Measurements from ENCODE around the gene KCNQ1.

The KCNQ1 gene

DNA sequence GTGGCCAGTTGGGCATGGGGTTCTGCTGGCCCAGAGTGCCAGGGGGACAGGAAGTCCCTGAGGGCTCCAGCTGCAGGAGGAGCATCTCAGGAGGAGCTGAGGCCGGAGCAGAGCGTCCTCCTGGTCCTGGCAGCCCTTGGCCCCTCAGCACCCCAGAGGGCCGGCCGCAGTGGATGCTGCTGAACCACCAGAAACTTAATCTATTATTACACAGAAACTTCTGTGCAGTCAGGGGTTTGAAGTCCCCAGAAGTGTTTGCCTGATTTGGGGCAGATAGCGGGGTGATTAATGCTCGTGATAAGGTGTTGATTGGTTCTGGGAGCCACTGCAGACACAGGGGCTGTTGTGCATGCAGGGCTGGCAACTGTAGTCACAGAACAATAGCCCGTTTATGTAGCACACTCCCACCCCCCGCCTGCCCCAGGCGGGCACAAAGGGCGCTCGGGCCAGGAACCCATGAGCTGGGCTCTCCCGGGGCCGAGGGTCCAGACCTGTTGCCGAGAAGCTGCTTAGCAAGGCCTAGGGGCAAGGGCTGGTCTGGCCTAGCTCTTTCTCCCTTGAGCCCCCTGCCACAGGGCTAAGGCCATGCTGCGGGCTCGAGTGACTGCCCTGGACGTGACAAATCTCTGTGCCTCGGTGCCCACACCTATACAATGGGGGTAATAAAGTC, 284.0 kb downstream of the KCNQ1 start:
- no peak for DNase-seq

DNA sequence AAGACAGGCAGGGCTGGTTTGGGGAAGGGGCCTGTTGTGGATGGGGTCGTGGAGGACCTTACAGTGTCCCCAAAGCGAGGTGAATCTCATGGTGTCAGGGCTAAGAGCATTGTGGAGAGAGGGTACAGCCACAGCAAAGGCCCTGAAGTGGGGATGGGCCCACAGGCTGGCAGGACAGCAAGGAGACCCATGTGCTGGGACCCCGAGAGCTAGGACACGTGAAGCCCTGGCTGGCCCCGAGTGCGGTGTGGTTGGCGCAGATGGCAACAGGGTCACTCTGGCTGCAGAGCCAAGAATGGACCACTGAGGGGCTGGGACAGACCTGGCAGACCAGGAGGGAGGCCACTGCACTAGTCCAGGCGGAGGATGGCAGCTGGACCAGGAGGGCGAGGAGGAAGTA, 285.0 kb downstream of the KCNQ1 start:
- DNase-seq: no peak

DNA sequence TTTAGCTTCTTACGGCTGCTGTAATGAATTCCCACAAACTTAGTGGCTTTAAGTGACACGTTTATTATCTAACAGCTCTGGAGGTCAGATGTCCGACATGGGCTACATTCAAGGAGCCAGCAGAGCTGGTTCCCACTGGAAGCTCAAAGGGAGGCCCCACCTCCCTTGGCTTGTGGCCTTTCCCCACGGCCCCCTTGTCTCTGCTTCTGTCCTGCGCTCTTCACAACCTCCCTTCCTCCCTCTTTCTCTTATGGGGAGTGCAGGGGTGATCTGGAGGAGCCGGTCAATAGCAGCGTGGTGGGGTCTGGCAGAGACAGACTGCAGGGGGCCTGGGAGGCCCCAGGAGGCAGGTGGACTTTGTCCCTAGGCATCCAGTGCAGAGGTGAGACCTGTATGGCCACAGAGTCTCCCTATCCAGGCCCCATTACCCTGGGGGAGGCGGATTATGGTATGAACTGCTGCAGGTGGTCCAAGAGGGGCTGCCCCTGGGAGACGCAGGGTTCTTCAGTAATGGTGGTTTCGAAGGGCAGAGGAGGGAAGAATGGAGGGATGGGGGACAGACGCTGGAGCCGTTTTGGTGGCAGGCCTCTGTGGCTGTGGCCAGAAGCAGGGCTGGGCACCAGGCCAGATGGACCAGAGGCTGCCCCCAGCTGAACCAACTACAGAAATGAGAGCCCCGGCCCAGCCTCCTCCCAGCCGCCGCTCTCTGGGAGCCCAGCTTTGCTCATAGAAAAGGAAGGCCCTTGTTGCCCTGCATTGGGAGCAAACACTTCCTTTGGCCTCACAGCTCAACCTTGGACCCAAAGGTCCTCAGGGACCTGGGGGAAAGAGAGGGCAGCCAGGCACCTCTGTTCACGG, 285.7 kb downstream of the KCNQ1 start:
- no peak for DNase-seq

DNA sequence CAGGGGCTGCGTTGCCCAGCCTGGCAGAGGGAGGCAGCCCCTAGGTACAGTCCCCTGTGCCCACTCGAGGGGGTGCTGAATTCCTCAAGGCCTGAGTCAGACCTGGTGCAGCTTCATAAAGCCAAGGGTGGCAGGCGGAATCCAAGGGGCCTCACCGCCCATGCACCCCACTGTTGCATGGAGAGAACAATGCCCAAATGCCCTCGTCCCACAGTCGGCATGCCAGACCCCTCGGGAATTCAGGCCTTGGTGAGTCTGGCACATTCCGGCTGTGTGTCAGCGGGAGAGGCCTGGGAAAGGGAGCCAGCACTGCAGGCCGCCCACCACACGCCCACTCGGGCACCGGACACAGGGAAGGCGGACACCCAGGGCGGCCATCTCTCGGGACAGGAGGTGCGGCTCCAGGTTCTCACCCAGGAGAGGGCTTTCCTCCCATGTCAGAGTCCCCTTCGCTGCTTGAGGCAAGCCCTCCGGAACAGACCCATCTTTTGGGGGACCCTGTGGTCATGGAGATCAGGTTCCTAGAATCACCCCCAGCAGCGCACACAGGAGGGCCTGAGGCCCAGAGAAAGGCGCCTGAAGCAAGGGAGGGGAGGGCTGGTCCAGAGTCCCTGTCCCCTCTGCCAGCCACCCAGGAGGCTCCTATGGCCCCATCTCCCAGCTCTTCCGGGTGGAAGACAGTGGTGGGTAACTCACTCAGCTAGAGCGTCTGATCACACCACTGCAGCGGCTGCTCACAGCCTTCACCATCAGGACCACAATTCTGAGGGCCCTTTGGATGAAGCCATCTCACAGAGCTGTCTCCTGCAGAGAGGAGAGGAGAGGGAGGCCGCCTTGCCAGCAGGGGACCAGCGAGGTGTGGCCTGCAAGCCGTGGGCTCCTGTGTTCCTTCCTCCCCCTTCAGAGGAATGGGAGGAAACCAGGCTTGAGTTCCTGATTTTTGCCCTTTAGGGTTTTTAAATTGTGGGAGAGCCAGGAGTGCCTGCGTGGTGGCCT, 286.6 kb downstream of the KCNQ1 start:
- no peak for DNase-seq

DNA sequence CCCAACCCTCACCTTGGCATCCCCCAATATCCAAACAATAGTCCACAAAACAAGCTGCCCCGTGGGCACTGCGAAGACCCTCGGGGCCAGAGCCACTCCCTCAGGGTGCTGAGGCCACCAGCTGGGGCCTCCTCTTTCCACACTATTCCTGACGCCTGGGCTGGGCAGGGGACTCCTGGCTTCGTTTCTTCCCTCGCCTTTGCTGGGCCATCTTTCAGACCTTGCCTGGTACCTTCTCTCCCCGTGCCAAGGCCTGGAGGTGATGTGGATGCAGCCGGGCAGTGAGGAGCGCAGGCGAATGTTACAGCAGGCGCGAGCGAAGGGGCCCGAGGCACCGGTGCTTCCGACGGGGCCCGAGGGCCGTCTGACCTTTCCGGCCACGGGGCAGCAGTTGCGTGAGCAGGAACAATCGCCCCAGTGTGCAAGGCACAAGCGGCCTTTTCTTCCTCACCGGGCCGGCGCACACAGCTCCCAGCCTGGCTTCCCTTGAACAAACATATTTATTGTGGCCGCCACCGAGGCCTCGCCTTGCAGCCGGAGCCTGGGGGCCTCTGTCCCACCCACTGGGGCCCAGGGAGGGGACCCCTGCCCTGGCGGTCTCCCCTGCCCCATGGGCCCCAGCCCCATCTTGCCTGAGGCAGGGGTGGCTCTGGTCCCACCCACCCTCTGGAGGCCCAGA, 287.6 kb downstream of the KCNQ1 start:
- no peak for DNase-seq

DNA sequence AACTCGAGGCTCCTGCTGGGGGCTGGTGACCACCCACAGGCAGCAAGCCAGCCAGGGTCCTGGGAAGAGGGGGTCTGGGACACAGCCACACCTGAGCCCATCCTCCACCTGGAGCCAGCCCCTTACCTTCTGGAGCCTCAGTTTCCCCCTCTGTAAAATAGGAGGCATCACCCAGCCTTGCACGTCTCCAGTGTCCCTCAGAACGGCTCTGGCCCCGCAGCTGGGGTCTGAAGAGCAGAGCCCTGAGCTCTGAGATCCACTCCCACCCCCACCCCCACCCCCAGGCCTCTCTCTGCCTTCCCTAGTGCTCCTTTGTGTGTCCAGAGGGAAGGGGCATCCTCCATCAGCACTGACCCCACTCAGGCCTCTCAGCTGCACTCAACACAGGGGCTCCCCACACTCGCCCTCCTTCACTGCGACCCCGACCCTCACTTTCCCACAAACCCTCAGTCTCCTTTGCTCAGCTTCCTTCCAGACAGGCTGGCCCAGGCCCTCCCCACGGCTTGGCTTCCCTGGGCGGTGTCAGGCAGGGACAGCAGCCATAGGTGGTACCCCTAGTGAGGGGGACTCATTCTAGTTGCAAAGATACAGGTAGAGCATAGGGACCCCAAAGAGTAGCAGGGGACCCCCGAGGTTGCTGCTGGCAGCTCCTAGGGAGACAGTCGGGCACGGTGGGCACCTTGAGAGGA, 288.3 kb downstream of the KCNQ1 start:
- no peak for DNase-seq

DNA sequence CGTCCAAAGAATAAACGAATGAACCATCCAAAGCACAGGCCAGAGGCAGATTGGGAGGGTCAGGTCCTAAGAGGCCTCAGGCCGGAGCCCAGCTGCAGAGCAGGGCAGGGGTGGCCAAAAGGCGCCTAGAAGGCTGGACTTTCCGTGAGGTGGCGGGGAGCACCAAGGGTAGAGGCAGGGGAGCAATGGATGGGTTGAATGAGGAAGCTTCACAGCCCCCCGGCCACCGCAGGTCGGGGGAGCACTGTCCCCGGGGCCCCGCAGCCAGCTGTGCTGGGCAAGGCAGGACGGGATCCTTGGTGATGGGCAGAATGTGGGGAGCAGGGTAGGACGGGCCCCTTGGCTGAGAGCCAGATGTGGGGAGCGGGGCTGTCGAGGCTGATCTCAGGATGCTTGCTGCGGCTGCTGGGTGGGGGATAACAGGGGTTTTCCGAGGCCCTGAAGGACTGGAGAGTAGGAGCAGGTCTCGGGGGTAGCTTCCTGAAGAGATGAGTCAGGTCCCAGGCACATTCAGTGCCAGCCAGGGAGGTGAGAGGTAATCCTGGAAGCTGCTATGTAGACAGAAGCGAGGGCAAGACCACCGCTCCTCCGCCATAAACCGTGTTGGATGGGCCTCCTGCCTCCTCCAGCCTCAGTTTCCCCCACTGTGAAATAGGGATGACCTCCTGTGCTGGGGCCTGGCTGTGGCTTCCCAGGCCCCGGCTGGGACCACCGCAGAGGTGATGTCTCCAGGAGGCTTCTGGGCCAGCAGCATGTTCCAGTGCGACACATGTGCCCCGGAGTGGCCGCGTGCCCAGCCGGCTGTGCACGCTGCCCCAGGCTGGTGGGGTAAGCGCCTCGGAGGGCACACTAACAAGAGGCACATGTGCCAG, 289.6 kb downstream of the KCNQ1 start:
- no peak for DNase-seq

DNA sequence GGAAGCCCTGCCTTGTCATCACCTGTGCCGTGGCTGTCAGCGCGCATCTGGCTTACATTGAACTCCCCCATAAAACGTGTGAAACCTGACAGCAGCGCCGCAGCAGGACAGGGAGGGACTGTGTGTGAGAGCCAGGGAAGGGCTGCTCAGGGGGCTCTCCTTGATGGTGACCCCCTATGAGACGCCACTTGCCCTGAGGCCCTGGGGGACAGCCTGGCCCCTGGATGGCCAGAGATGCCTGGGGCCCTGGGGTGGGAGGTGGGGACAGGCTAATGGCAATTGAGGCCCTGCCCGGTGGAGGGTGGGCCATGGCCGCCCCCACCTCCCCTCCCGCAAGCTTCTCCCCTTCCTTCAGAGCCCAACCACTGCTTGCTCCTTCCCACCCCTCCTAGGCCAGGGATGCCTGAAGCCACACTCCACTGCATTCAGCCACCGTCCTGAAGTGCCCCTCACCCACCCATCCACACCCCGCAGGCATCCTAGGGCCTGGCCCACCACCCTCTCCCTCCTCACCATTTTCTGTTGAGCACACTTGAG, 290.3 kb downstream of the KCNQ1 start:
- DNase-seq: no peak

DNA sequence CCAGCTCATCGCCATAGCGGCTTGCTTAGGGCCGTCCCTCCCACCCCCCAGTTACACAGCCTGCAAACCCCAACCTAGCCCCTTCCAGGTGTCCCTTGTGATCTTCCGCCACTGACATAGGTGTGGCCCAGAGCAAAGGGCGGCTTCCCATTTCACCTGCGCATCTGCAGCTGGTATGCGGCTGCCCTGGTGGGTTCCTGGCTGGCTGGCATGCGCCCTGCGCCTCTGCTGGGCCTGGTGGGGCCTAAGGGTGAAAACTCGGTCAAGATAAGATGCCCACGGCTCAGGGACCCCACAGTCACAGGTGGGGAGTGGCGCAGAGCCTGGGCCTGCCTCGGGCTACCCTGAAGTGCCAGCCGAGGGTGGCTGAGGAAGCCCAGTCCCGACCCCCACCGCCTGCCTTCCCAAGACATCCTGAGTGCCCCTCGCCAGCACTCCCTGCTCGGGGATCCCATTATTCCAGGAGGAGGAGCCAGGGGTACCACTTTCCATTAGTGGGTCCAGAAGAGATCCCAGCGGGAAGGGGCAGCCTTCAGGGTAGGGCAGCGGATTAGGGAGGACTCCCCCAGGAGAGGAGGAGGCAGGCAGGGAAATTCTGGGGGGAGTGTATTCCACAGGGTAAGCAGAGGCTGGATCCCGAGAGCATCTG, 291.9 kb downstream of the KCNQ1 start:
- no peak for DNase-seq

DNA sequence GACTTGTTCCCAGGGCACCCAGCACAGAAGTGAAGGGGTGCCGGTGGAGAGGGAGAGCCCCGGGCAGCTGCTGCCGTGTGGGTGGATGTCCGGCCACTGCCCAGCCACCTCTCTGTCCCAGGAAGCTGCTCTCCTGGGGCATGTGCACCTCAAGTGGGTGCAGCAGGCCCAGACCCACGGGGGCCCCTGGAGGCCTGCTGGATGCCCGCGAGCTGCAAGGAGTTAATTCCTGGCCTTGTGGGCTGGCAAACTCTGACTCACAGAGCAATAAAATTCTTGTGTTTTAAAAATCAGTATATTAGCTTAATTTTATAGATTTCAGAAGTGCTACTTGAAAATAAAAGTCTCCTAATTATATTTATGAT, 292.4 kb downstream of the KCNQ1 start:
- no peak for DNase-seq

DNA sequence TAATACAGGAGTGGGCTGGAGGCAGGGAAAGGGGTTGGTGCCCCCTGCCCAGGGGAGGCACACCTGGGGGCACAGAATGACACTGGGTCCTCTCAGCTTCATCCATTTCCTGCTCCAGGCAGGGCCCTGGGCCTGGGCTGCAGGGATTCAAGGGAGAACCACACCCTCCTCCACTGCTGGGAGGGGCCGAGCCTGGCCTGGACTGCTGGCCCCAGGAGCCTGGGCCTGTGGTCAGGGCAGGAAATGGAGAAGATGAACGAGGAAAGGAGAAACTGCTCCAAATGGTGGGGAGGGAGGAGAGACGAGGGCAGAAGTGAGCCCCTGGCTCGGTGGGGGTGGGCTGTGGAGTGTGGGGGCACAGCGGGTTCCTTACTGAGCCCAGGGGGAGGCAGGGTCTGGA, 293.1 kb downstream of the KCNQ1 start:
- DNase-seq: no peak

DNA sequence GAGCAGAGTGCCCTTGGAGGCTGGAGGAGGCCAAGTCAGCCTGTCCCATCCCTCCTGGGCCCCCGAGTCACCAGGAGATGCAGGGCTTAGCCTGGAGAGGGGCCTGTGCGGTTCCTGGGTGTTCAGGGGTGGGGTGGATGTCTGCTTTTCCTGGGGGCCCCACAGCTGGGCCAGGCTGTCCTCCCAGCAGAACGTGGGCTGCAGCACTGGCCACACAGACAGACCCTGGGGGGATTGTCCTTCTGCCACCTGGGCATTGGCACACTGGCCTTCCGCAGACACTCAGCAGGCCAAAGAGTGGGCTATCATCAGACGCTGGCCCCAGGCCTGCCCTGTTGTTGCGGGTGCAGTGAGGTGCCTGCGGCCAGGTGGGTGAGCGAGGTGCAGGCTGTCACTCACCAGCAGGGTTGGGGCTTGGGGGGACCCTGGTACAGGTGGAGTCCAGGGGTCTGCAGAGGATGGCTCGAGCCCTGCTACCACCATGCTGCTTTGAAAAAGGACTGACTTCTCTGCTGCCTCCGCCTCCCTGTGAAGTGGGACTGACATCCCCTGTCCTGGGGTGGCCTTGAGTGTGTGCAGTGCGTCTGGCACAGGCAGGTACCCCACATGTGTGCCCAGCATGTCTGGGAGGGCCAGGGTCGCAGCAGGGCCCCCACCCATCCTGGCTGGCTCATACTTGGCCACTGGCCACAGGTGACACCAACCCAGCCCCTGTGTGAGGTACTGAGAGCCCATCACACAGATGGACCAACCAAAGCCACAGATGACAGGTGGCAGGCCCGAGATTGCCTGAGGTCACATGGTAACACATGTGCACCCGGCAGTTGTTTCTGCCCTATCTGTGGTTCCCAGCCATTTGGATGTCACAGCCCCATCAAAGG, 294.0 kb downstream of the KCNQ1 start:
- no peak for DNase-seq

DNA sequence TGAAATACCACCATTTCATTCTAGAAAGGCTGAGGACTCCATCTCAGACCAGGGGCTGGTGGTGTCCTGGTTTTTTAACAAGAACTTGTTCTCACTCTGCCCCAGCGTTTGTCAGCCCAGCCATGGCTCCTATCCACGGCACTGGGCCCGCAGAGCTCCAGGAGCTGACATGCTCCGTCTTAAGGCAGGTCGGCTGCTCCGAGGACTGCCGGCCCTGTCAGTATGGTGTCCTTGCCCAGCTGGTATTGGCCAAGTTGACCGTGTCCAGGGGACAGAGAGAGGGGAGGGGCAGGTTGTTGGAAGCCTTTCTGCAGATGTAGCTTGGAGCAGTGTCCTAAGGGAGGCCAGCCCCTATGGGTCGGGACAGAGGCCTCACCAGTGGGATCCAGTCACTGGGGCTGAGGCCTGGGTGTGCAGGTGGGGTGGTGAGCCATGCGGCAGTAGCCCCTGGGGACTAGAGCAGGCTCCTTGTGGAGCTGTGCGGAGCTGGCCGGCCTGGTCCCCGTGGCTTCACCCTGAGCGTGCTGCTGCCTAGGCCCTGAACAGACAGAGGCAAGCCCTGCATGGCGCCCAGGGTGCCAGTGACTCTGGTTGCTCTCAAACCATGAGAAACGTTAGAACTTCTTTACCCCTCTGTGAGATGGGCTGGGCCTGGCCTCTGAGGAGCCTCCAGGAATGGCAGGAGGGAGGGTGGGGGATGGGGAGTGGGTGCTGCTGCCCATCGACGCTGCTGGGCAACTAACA, 294.9 kb downstream of the KCNQ1 start:
- no peak for DNase-seq

DNA sequence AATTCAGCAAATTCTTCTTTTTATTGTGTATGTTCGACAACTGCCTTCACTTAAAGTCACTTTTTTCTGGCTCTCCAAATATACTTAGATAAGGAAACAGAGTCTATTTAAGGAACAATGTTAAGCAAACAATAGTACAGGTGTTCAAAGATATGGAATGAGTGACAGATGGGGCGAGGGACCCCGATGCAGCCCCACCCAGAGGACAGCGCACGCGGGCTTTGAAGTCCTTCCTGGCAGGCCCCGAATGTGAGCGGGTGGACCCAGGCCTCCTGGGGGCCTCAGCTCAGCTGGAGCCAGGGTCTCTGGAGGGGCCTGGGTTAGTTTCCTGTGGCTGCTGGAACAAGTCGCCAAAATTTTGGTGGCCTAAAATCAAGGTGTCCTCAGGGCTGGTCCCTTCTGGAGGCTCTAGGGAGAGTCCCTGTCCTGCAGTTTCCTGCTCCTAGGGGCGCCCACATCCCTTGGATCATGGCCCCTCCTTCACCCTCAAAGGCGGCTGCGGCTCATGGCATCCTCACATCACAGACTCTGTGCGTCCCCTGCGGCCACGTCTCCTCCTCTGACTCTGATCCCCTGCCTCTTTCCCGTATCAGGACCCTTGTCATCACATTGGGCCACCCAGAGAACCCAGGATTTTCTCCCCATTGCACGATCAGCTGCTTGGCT, 295.6 kb downstream of the KCNQ1 start:
- DNase-seq: no peak

DNA sequence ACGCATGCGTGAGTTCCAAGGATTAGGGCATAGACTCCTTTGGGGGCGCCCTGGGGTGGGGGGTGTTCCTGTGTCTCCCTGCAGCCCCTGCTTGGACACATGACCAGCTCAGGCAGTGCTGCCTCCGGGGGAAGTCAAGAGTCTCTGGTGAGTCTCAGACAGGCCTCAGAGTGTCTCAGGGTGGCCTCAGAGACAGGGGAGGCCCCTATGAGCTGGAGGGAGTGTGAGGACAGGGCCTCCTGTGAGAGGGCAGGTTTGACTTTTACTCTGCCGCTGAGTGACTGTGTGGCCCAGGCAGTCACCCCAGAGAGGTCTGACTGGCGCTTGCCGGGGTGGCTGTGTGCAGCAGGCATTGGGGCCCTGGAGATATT, 296.2 kb downstream of the KCNQ1 start:
- DNase-seq: no peak

DNA sequence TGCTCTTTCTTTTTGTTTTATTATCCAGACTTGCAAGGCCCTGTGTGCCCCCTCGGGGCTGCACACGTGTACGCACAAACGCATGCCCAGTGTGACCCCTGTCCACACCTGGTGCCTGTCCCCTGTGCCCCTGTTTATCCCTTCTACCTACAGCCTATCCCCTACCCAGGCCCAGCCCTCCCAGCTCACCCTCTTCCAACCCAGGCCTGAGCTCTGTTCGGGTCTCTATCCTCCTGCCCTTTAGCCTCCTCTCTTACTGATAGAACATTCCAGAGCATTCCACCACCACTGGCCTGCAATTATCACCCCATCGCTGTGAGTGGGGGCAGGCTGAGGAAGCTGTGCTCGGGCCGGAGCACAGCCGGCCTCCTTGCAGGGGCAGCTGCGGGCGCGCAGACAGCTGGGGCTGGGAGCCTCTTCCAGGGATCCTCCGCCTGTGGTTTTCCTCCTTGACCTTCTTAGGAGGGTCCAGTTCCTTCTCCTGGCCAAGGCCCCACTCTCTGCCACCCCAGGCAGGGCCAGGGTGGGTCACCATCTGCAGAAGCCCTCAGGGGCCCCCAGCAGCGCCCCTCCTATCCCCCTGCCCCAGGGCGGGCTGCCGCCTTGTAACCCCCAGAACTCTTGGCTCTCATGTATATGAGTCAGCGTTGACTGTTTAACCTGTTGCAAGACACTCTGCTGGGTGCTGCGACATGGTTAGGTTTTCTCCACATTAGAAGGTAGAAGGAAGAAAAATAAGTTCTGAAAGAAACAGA, 296.7 kb downstream of the KCNQ1 start:
- no peak for DNase-seq

DNA sequence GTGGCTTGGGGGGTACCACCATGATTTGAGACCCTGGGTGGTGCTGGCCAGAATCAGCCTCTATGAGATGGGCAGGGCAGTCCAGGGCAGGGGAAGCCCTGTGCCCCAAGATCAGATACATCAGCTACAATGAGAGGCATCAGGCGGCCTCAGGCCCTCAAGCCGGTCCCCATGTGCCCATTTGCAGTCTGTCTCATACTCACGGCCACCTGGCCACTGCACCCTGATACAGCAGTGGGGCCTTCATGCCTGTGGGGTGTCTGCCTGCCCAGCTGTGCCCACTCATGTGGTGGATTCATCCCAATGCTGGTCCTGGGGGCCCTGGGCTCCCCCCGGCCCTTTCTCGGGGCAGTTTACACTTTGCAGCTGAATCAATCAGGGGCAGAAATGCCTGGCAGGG, 297.4 kb downstream of the KCNQ1 start:
- DNase-seq: no peak
